OCI-LY3 (cell line): ENCODE measurements around the gene NTSR2.

Experiments used
- CTCF ChIP-seq: fragments of 200-600, 300-600 bp; sonication (generic); IDR thresholded peaks from 2 replicates; pipeline ENCODE4 v1.5.1; 2014; ENCODE audit warnings: antibody characterized with exemption, low read length, low read depth
- EZH2phosphoT487 ChIP-seq: fragments of 200-600 bp; shearing (Covaris generic); IDR thresholded peaks from 2 replicates; pipeline ENCODE4 v1.6.1; 2018; ENCODE audit warnings: antibody characterized with exemption, mixed run types, low read depth

GRCh38 chr2:11667866-11668637, 1.9 kb downstream of the NTSR2 start:
- TF ChIP-seq CTCF (no peak), EZH2phosphoT487 (no peak)
